DND-41 (cell line): ENCODE measurements around the gene USP24.

Experiments
- EZH2 ChIP-seq: IDR thresholded peaks from 3 replicates; pipeline ENCODE4 v1.6.1; 2012; ENCODE audit warnings: borderline replicate concordance, low read depth, mild to moderate bottlenecking, moderate library complexity, low read length, inconsistent platforms; ENCODE audit not compliant: severe bottlenecking
- TF ChIP-seq, protein P1 (sequence below): IDR thresholded peaks from 2 replicates; pipeline ENCODE4 v1.5.1; 2012; ENCODE audit warnings: borderline replicate concordance, low read length, moderate library complexity, mild to moderate bottlenecking; ENCODE audit not compliant: poor library complexity, severe bottlenecking; ENCODE audit errors: extremely low read depth

DNA sequence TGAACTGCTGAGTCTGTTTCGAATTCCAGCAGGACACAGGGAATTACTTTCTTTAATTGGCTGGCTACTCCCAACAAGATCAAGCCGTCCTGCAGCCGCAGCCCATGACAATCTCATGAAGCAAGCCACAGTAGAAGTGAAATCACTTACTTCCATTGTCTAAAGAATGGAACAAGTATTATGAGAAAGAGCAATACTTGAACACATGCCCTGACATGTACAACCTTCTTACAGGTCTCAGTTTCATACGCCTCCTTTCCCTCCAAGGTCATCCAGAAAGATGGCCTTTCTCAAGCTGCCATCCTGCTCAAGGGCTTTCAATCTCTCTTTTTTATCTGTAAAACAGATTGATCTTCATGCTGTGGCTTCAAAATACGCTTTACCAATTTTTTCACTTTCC is 90.7 kb downstream of the USP24 start:
- TF ChIP-seq, protein P1, sequence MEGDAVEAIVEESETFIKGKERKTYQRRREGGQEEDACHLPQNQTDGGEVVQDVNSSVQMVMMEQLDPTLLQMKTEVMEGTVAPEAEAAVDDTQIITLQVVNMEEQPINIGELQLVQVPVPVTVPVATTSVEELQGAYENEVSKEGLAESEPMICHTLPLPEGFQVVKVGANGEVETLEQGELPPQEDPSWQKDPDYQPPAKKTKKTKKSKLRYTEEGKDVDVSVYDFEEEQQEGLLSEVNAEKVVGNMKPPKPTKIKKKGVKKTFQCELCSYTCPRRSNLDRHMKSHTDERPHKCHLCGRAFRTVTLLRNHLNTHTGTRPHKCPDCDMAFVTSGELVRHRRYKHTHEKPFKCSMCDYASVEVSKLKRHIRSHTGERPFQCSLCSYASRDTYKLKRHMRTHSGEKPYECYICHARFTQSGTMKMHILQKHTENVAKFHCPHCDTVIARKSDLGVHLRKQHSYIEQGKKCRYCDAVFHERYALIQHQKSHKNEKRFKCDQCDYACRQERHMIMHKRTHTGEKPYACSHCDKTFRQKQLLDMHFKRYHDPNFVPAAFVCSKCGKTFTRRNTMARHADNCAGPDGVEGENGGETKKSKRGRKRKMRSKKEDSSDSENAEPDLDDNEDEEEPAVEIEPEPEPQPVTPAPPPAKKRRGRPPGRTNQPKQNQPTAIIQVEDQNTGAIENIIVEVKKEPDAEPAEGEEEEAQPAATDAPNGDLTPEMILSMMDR, result no peak
- no peak for TF ChIP-seq EZH2
